IMR-90 (cell line): ENCODE data around the gene OR10AD1. TPM values are rescaled to one million over a fixed set of nuclear protein-coding genes. Genes with fewer than 3 reads are reported as not detected.

Experiments used
- ATAC-seq: fragments of 200-7000 bp; cut with Tn5 transposase; 2 replicates; pipeline ENCODE4 v1.9.1; 2020; ENCODE audit warnings: low read depth, mild to moderate bottlenecking, moderate library complexity
- Bru-seq: library from RNA; stranded (reverse); fragments of 400-500 nt; gene quantifications from one replicate; lab custom pipeline; 2021; lab: Mats Ljungman, UMichigan
- BruChase-seq, 2 experiments: library from RNA; stranded (reverse); fragments of 400-500 nt; gene quantifications; one replicate each; lab custom pipeline; 2021; lab: Mats Ljungman, UMichigan
- BruUV-seq: library from RNA; stranded (reverse); fragments of 400-500 nt; replicated peaks from 2 replicates; lab custom pipeline; 2021; lab: Mats Ljungman, UMichigan
- CTCF ChIA-PET: fragments of 300-600 bp; formaldehyde crosslinking; extraction: SDS; loops from one replicate; lab custom pipeline; 2021; ENCODE audit warnings: antibody characterized with exemption; lab: Yijun Ruan, JAX
- POLR2A ChIA-PET: fragments of 300-600 bp; sonication (Branson Sonifier 250); formaldehyde crosslinking; loops from one replicate; lab custom pipeline; 2022; ENCODE audit warnings: antibody characterized with exemption; ENCODE audit not compliant: unreplicated experiment; lab: Charles Lee
- DNase-seq: peaks from one replicate; pipeline ENCODE4 v3.0.0; 2013
- H2AFZ ChIP-seq: replicated peaks from 2 replicates; pipeline ENCODE3; 2013; ENCODE audit warnings: low read length, mild to moderate bottlenecking; ENCODE audit not compliant: poor library complexity
- H2AK5ac ChIP-seq: 2 replicates; pipeline ENCODE4 v1.6.1; 2013; ENCODE audit warnings: low read depth, low read length, inconsistent platforms
- H2AK9ac ChIP-seq: replicated peaks from 2 replicates; pipeline ENCODE3; 2013; ENCODE audit warnings: mild to moderate bottlenecking, low read depth, low read length, moderate library complexity; ENCODE audit not compliant: poor library complexity
- H2BK120ac ChIP-seq: 2 replicates; pipeline ENCODE4 v1.6.1; 2013; ENCODE audit warnings: low read depth, low read length, inconsistent platforms
- H2BK15ac ChIP-seq: 3 replicates; pipeline ENCODE4 v1.6.1; 2013; ENCODE audit warnings: low read depth, low read length, inconsistent platforms
- H2BK20ac ChIP-seq: 2 replicates; pipeline ENCODE4 v1.6.1; 2013; ENCODE audit warnings: low read depth, mild to moderate bottlenecking, inconsistent platforms, low read length, moderate library complexity
- H2BK5ac ChIP-seq: 2 replicates; pipeline ENCODE4 v1.6.1; 2013; ENCODE audit warnings: mild to moderate bottlenecking, low read depth, low read length, inconsistent platforms; ENCODE audit not compliant: poor library complexity, severe bottlenecking
- H3K14ac ChIP-seq: replicated peaks from 2 replicates; pipeline ENCODE4 v1.6.1; 2013; ENCODE audit warnings: low read depth, low read length, inconsistent platforms
- H3K18ac ChIP-seq: 2 replicates; pipeline ENCODE4 v1.6.1; 2013; ENCODE audit warnings: low read depth, low read length, control low read depth
- H3K23ac ChIP-seq: 2 replicates; pipeline ENCODE4 v1.6.1; 2013; ENCODE audit warnings: low read depth, low read length, inconsistent platforms
- H3K27ac ChIP-seq: 2 replicates; pipeline ENCODE4 v1.5.1; 2013; ENCODE audit warnings: mild to moderate bottlenecking, control low read depth, low read length; ENCODE audit not compliant: insufficient read depth
- H3K27me3 ChIP-seq: 2 replicates; pipeline ENCODE4 v1.6.1; 2013; ENCODE audit warnings: low read length; ENCODE audit not compliant: control insufficient read depth, insufficient read depth
- H3K36me3 ChIP-seq: 2 replicates; pipeline ENCODE4 v1.6.1; 2013; ENCODE audit warnings: low read length, mixed read lengths; ENCODE audit not compliant: control insufficient read depth, insufficient read depth
- H3K4ac ChIP-seq: 2 replicates; pipeline ENCODE4 v1.6.1; 2013; ENCODE audit warnings: low read depth, low read length, inconsistent platforms
- H3K4me1 ChIP-seq: 2 replicates; pipeline ENCODE4 v1.6.1; 2013; ENCODE audit warnings: low read length, mixed read lengths; ENCODE audit not compliant: control insufficient read depth, insufficient read depth
- H3K4me2 ChIP-seq: 2 replicates; pipeline ENCODE4 v1.6.1; 2013; ENCODE audit warnings: low read depth, mild to moderate bottlenecking, control low read depth, low read length, moderate library complexity
- H3K4me3 ChIP-seq: 2 replicates; pipeline ENCODE4 v1.5.1; 2013; ENCODE audit warnings: low read depth, mild to moderate bottlenecking, control low read depth, low read length, moderate library complexity; ENCODE audit not compliant: insufficient read depth
- H3K56ac ChIP-seq: 2 replicates; pipeline ENCODE4 v1.6.1; 2013; ENCODE audit warnings: low read length, inconsistent platforms; ENCODE audit not compliant: insufficient read depth; ENCODE audit errors: extremely low read depth
- H3K79me1 ChIP-seq, 2 experiments: 2 replicates each; pipeline ENCODE4 v1.6.1; 2013; ENCODE audit warnings: low read length in 2 of 2, inconsistent platforms in 1 of 2, low read depth in 1 of 2
- H3K9ac ChIP-seq: 2 replicates; pipeline ENCODE4 v1.6.1; 2013; ENCODE audit warnings: low read depth, low read length, control low read depth
- H3K9me1 ChIP-seq: 2 replicates; pipeline ENCODE4 v1.6.1; 2013; ENCODE audit warnings: low read length, inconsistent platforms; ENCODE audit not compliant: insufficient read depth
- H3K9me3 ChIP-seq: 2 replicates; pipeline ENCODE4 v1.6.1; 2013; ENCODE audit warnings: low read length; ENCODE audit not compliant: control insufficient read depth, insufficient read depth
- H4K20me1 ChIP-seq: 2 replicates; pipeline ENCODE4 v1.6.1; 2013; ENCODE audit warnings: low read length, inconsistent platforms; ENCODE audit not compliant: insufficient read depth
- H4K5ac ChIP-seq: 2 replicates; pipeline ENCODE4 v1.6.1; 2013; ENCODE audit warnings: mild to moderate bottlenecking, low read depth, low read length, control low read depth
- H4K8ac ChIP-seq, 2 experiments: 2 replicates each; pipeline ENCODE4 v1.6.1; 2013; ENCODE audit warnings: low read depth in 2 of 2, low read length in 2 of 2, control low read depth in 1 of 2, inconsistent platforms in 1 of 2
- H4K91ac ChIP-seq: 2 replicates; pipeline ENCODE4 v1.6.1; 2013; ENCODE audit warnings: low read depth, low read length, inconsistent platforms; ENCODE audit not compliant: insufficient read depth
- BHLHE40 ChIP-seq: fragments of 150-350 bp; IDR thresholded peaks from 2 replicates; pipeline ENCODE4 v1.6.1; 2016; ENCODE audit warnings: mild to moderate bottlenecking, low read depth, low read length
- CEBPB ChIP-seq: IDR thresholded peaks from 2 replicates; pipeline ENCODE4 v1.6.1; 2012; ENCODE audit warnings: low read depth, low read length, improper control_type of control experiment
- CHD1 ChIP-seq: IDR thresholded peaks from 2 replicates; pipeline ENCODE4 v1.6.1; 2012; ENCODE audit warnings: low read depth, low read length, improper control_type of control experiment
- FOS ChIP-seq: fragments of 150-350 bp; IDR thresholded peaks from 2 replicates; pipeline ENCODE4 v1.6.1; 2016; ENCODE audit warnings: low read depth, low read length
- MAFK ChIP-seq: IDR thresholded peaks from 2 replicates; pipeline ENCODE4 v1.6.1; 2012; ENCODE audit warnings: low read depth, low read length, improper control_type of control experiment
- MAZ ChIP-seq: IDR thresholded peaks from 2 replicates; pipeline ENCODE4 v1.6.1; 2012; ENCODE audit warnings: low read depth, mild to moderate bottlenecking, low read length, improper control_type of control experiment, moderate library complexity, borderline replicate concordance
- MXI1 ChIP-seq: IDR thresholded peaks from 2 replicates; pipeline ENCODE4 v1.6.1; 2012; ENCODE audit warnings: low read depth, mild to moderate bottlenecking, low read length, moderate library complexity, borderline replicate concordance
- NFE2L2 ChIP-seq: fragments of 150-350 bp; IDR thresholded peaks from 2 replicates; pipeline ENCODE4 v1.6.1; 2016; ENCODE audit warnings: low read depth, mild to moderate bottlenecking, low read length
- POLR2A ChIP-seq: IDR thresholded peaks from 2 replicates; pipeline ENCODE4 v1.6.1; 2012; ENCODE audit warnings: mild to moderate bottlenecking, low read depth, low read length
- RAD21 ChIP-seq: IDR thresholded peaks from 2 replicates; pipeline ENCODE4 v1.6.1; 2012; ENCODE audit warnings: low read length, improper control_type of control experiment
- RCOR1 ChIP-seq: IDR thresholded peaks from 2 replicates; pipeline ENCODE4 v1.6.1; 2012; ENCODE audit warnings: mild to moderate bottlenecking, low read length, improper control_type of control experiment; ENCODE audit not compliant: insufficient replicate concordance
- SMC3 ChIP-seq: fragments of 150-350 bp; IDR thresholded peaks from 2 replicates; pipeline ENCODE4 v1.6.1; 2016; ENCODE audit warnings: low read depth, mild to moderate bottlenecking, antibody characterized with exemption, low read length, moderate library complexity
- WGBS, 2 experiments: methylation state at CpG; one replicate each; pipeline versions ENCODE4 v1.1.5 to v1.1.7; 2013; ENCODE audit warnings: missing lambda C conversion rate in 2 of 2; ENCODE audit not compliant: insufficient read length in 1 of 2; ENCODE audit errors: extremely low coverage in 2 of 2; 5-methylcytosine and 5-hydroxymethylcytosine counted together
- dilution Hi-C: fragments of 300-500 bp; cut with HindIII; formaldehyde crosslinking; loops from one replicate; pipeline ENCODE4 v1.14.3; 2018; ENCODE audit warnings: low sequenced_read_pairs; ENCODE audit not compliant: unreplicated experiment
- in situ Hi-C: fragments of 300-500 bp; cut with MboI; formaldehyde crosslinking; loops from 3 replicates; pipeline ENCODE4 v1.14.3; 2019; ENCODE audit warnings: low sequenced_read_pairs, inconsistent platforms, mixed read lengths
- intact Hi-C: fragments of 100-400 bp; cut with micrococcal nuclease; formaldehyde crosslinking; loops from 2 replicates; pipeline ENCODE4 v1.10.0; 2022
- long read RNA-seq: library from polyadenylated mRNA; unstranded; transcript quantifications from one replicate; pipeline ENCODE4 v2.0.0, GENCODE V29; 2021; ENCODE audit not compliant: unreplicated experiment
- polyA plus RNA-seq, 3 experiments: library from polyadenylated mRNA; depleted of rRNA; stranded (reverse); fragments of >200 nt; gene quantifications; 2 replicates each; pipeline ENCODE4 v1.2.3, GENCODE V29; 2012; ENCODE audit warnings: low replicate concordance in 1 of 3
- total RNA-seq: library from RNA; depleted of rRNA; stranded (reverse); fragments of >200 nt; gene quantifications from 2 replicates; pipeline ENCODE4 v1.2.3, GENCODE V29; 2012; rRNA removed
- TF ChIP-seq, protein P1 (sequence below): fragments of 150-350 bp; IDR thresholded peaks from 2 replicates; pipeline ENCODE4 v1.6.1; 2017; ENCODE audit warnings: mild to moderate bottlenecking, antibody characterized with exemption, low read length, low read depth
- TF ChIP-seq, protein P2 (sequence below): fragments of 150-350 bp; IDR thresholded peaks from 2 replicates; pipeline ENCODE4 v1.6.1; 2016; ENCODE audit warnings: low read depth, mild to moderate bottlenecking, low read length, moderate library complexity, borderline replicate concordance

Gene OR10AD1, protein sequence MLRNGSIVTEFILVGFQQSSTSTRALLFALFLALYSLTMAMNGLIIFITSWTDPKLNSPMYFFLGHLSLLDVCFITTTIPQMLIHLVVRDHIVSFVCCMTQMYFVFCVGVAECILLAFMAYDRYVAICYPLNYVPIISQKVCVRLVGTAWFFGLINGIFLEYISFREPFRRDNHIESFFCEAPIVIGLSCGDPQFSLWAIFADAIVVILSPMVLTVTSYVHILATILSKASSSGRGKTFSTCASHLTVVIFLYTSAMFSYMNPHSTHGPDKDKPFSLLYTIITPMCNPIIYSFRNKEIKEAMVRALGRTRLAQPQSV
- total RNA-seq (not detected in 2 replicates), polyA plus RNA-seq (2012; rRNA removed) (not detected in 2 replicates), Bru-seq, nascent RNA (not detected), BruChase-seq, experiment 1, labeled RNA remaining after a 6-hour chase (not detected), BruChase-seq, experiment 2, labeled RNA remaining after a 2-hour chase (not detected)
- not detected in 2 replicates for polyA plus RNA-seq (2012; cell fraction: cytosol; rRNA removed)
- not detected in 2 replicates for polyA plus RNA-seq (2012; cell fraction: nucleus; rRNA removed; ENCODE audit: low replicate concordance)
- long read RNA-seq, result 0 reads

DNA sequence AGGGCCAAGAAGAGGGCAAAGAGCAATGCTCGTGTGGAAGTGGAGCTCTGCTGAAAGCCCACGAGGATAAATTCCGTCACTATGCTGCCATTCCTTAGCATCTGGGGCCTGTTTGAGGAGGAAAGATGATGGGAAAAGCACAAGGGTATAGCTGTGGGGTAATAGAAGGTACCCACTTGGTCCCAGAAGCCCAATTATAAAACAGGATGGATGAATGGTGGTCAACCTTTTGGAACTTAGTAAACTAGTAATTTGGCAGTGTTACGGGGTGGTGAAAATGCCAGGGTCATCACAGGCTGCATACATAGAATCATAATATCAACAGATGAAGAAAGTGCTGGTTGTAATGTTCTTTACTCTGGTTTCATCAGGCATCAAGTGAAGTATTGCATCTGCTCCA is at the start of gene OR10AD1:
TSS of gene OR10AD1 (minus strand) at position 101 of the 400 bp plus-strand sequence. CDS start at position 101, 0 bp downstream.
- H3K27ac ChIP-seq, result no peak within 1 kb of the TSS
- H2BK20ac ChIP-seq, result no peak within 1 kb of the TSS
- no peak within 1 kb of the TSS for H3K4me3 ChIP-seq
- CTCF ChIA-PET, result no interaction called here
- H2AFZ ChIP-seq, result no peak within 1 kb of the TSS
- peaks cover 2% of the 10 kb centered on the region; the same call in 1 of the 2 replicates for H3K9me3 ChIP-seq
- H3K9me1 ChIP-seq, result no peaks in the 10 kb centered on the region
- H3K27me3 ChIP-seq, result no peaks in the 10 kb centered on the region
- no peak within 1 kb of the TSS for H2BK5ac ChIP-seq
- no peak within 1 kb of the TSS for H4K5ac ChIP-seq
- H3K4ac ChIP-seq, result no peak within 1 kb of the TSS
- no peak within 1 kb of the TSS for H3K9ac ChIP-seq
- no peak within 1 kb of the TSS for H3K18ac ChIP-seq
- H2AK9ac ChIP-seq, result no peak within 1 kb of the TSS
- H3K14ac ChIP-seq, result no peak within 1 kb of the TSS
- H3K23ac ChIP-seq, result no peak within 1 kb of the TSS
- intact Hi-C loops (no loop called here), dilution Hi-C loops (no loop called here), in situ Hi-C loops (no loop called here)
- POLR2A ChIA-PET, result no interaction called here
- no peak within 1 kb of the TSS for H2BK15ac ChIP-seq
- no peak within 1 kb of the TSS for H2BK120ac ChIP-seq
- no peak within 1 kb of the TSS for H3K56ac ChIP-seq
- H4K20me1 ChIP-seq, result no peaks in the 10 kb centered on the region
- no TSS peak for BruUV-seq
- no peak within 1 kb of the TSS; the same call in 1 of the 2 replicates for H2AK5ac ChIP-seq
- H4K8ac ChIP-seq, result no peak within 1 kb of the TSS
- H3K79me1 ChIP-seq, result peaks cover 0 to 8% of the 10 kb centered on the region in 2 experiments; a peak in 2 of 4 replicates
- no peak for DNase-seq
- 63% methylated on average over 3 of the region's 4 CpGs; no CpG with 5 or more reads in 1 of the 2 experiments for WGBS, 2 experiments
- H3K36me3 ChIP-seq, result no peaks in the 10 kb centered on the region
- ATAC-seq, result no peak
- H4K91ac ChIP-seq, result no peak within 1 kb of the TSS
- H3K4me1 ChIP-seq, result peaks cover 6% of the 10 kb centered on the region; the same call in 1 of the 2 replicates
- no peak within 1 kb of the TSS for H3K4me2 ChIP-seq
- TF ChIP-seq MAZ (no peak), MAFK (no peak), RAD21 (no peak), CHD1 (no peak), CEBPB (no peak), MXI1 (no peak), BHLHE40 (no peak), POLR2A (no peak), RCOR1 (no peak), NFE2L2 (no peak), SMC3 (no peak), FOS (no peak)
- TF ChIP-seq, protein P1, sequence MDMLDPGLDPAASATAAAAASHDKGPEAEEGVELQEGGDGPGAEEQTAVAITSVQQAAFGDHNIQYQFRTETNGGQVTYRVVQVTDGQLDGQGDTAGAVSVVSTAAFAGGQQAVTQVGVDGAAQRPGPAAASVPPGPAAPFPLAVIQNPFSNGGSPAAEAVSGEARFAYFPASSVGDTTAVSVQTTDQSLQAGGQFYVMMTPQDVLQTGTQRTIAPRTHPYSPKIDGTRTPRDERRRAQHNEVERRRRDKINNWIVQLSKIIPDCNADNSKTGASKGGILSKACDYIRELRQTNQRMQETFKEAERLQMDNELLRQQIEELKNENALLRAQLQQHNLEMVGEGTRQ, result no peak
- TF ChIP-seq, protein P2, sequence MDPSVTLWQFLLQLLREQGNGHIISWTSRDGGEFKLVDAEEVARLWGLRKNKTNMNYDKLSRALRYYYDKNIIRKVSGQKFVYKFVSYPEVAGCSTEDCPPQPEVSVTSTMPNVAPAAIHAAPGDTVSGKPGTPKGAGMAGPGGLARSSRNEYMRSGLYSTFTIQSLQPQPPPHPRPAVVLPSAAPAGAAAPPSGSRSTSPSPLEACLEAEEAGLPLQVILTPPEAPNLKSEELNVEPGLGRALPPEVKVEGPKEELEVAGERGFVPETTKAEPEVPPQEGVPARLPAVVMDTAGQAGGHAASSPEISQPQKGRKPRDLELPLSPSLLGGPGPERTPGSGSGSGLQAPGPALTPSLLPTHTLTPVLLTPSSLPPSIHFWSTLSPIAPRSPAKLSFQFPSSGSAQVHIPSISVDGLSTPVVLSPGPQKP, result no peak
